Brain microvascular endothelial cell (primary cell): Measurements from ENCODE around the gene IGFLR1.
A peak's percentile ranks its signal among the peaks of the same experiment; 100 is the strongest.

Experiments used
- DNase-seq: peaks from one replicate; pipeline ENCODE4 v3.0.0-alpha.2; 2020
- H3K27ac ChIP-seq: fragments of 250-450 bp; sonication (Bioruptor Pico); 2 replicates; pipeline ENCODE4 v1.5.1; 2020; ENCODE audit warnings: mild to moderate bottlenecking, moderate library complexity
- H3K27me3 ChIP-seq: fragments of 250-450 bp; sonication (Bioruptor Pico); replicated peaks from 2 replicates; pipeline ENCODE4 v1.5.1; 2020; ENCODE audit warnings: mild to moderate bottlenecking
- H3K36me3 ChIP-seq: fragments of 250-450 bp; sonication (Bioruptor Pico); replicated peaks from 2 replicates; pipeline ENCODE4 v1.5.1; 2020; ENCODE audit warnings: mild to moderate bottlenecking
- H3K4me3 ChIP-seq: 2 replicates; pipeline ENCODE4 v1.5.1; 2011; ENCODE audit warnings: low read depth, mild to moderate bottlenecking, control low read depth, low read length, moderate library complexity
- in situ Hi-C: cut with HindIII; loops from 2 replicates; pipeline ENCODE4 v1.10.0; 2017; ENCODE audit warnings: low sequenced_read_pairs, low pct_ligation_motif_present
- TF ChIP-seq, protein P1 (sequence below): IDR thresholded peaks from 2 replicates; pipeline ENCODE4 v1.5.1; 2011; ENCODE audit warnings: low read depth, mild to moderate bottlenecking, moderate library complexity, low read length, control low read depth, inconsistent platforms; ENCODE audit errors: missing control alignments

Gene IGFLR1

DNA sequence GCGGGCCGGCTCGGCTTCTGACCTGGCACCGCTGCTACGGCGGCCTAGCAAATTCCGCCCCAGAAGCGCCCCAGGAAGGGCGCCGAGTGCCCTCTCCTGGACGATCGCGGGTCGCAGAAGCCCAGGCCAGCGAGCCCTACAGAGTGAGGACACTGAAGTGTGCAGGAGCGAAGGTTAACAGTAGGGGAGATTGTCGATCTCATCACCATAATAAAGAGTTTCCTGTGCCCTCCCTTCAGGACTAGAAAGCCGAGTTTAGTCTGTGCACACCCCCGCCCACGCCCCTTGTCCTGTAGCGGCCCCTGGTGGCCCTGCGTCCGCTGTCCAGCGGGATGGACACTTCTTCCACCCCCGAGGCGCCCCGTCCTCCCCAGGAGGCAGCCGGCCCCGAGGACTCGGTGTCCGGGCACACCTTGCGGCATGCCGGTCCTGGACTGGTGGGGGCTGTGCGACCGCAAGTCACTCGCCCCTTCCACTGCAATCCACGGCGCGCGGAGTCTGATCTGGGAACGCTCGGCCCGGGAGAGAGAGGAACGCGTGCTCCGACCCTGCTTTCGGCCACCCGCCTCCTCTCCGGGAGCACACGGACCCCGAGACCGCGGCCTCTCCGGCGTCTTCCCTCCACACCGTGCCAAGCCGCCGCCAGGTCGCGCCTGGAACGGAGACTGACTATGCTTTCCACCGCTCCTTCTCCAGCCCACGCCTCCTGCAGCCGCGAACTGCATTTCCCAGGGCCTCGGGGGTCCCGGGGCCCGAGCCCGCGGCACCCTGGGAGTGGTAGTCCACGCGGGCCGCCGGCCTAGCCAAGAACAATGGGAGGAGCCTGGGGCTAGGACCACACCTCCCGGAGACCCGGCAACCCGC, 25.2 kb downstream of the IGFLR1 start:
- Histone ChIP-seq H3K27ac (peak overlapping the region; percentile 72), H3K36me3 (peaks cover 14% of the 10 kb centered on the region), H3K4me3 (peak overlapping the region; percentile 76), H3K27me3 (no peaks in the 10 kb centered on the region)
- in situ Hi-C loops: no loop called here
- DNase-seq: peak; percentile 91
- TF ChIP-seq, protein P1, sequence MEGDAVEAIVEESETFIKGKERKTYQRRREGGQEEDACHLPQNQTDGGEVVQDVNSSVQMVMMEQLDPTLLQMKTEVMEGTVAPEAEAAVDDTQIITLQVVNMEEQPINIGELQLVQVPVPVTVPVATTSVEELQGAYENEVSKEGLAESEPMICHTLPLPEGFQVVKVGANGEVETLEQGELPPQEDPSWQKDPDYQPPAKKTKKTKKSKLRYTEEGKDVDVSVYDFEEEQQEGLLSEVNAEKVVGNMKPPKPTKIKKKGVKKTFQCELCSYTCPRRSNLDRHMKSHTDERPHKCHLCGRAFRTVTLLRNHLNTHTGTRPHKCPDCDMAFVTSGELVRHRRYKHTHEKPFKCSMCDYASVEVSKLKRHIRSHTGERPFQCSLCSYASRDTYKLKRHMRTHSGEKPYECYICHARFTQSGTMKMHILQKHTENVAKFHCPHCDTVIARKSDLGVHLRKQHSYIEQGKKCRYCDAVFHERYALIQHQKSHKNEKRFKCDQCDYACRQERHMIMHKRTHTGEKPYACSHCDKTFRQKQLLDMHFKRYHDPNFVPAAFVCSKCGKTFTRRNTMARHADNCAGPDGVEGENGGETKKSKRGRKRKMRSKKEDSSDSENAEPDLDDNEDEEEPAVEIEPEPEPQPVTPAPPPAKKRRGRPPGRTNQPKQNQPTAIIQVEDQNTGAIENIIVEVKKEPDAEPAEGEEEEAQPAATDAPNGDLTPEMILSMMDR: peak; percentile 87

DNA sequence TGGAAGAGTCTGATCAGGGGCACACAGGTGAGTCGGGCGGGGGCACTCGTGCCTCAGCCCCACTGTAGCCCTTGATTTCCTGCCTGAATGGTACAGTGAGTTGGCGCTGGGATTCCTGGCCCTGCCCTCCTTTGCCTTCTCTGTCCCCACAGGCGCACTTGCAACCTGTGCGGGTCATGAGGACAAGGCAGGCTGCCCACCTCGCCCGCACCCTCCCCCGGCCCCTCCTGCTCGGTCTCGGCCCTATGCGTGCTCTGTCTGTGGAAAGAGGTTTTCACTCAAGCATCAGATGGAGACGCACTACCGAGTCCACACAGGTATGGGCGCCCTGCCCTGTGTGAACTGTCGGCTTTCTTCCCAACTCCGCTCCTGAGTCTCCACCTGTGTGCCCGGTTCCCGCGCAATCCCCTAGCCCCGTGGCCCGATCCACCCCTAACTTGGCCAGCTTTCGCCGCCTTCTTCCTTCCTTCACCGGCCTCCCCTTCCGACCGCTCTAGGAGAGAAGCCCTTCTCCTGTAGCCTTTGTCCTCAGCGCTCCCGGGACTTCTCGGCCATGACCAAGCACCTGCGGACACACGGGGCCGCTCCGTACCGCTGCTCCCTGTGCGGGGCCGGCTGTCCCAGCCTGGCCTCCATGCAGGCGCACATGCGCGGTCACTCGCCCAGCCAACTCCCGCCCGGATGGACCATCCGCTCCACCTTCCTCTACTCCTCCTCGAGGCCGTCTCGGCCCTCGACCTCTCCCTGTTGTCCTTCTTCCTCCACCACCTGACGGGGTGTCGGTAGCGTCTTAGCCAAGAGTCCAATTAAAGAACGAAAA, 26.1 kb downstream of the IGFLR1 start:
- in situ Hi-C loops: no loop called here
- Histone ChIP-seq H3K27ac (no peak overlapping the region), H3K36me3 (peaks cover 9% of the 10 kb centered on the region), H3K4me3 (peak overlapping the region; percentile 76), H3K27me3 (no peaks in the 10 kb centered on the region)
- TF ChIP-seq, protein P1: no peak
- DNase-seq: peak; percentile 9

DNA sequence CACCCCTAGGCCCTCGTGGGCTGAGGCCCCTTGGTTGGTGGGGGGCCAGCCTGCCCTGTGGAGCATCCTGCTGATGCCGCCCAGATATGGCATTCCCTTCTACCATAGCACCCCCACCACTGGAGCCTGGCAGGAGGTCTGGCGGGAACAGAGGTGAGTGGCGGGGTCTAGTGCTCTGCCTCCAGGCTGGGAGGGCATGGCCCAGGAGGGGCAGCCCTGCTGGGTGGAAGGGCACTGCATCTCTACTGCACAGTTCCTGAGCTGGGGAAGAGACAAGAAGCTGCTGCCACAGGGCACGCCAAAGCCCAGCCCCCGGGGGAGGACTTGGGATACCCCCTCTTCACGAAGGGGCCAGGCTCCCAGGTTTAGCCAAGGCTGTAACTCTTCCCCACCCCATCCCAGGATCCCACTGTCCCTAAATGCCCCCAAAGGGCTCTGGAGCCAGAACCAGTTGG, 26.9 kb downstream of the IGFLR1 start:
- no peak for DNase-seq
- Histone ChIP-seq H3K4me3 (no peak overlapping the region), H3K27ac (no peak overlapping the region), H3K36me3 (peaks cover 6% of the 10 kb centered on the region), H3K27me3 (no peaks in the 10 kb centered on the region)
- TF ChIP-seq, protein P1: no peak
- in situ Hi-C loops: no loop called here

DNA sequence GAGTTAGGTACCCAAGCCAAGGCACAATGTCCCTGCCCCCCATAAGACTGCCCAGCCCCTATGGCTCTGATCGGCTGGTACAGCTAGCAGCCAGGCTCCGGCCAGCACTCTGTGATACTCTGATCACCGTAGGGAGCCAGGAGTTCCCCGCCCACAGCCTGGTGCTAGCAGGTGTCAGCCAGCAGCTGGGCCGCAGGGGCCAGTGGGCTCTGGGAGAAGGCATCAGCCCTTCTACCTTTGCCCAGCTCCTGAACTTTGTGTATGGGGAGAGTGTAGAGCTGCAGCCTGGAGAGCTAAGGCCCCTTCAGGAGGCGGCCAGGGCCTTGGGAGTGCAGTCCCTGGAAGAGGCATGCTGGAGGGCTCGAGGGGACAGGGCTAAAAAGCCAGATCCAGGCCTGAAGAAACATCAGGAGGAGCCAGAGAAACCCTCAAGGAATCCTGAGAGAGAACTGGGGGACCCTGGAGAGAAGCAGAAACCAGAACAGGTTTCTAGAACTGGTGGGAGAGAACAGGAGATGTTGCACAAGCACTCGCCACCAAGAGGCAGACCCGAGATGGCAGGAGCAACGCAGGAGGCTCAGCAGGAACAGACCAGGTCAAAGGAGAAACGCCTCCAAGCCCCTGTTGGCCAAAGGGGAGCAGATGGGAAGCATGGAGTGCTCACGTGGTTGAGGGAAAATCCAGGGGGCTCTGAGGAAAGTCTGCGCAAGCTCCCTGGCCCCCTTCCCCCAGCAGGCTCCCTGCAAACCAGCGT, 27.5 kb downstream of the IGFLR1 start:
- no peaks in the 10 kb centered on the region for H3K27me3 ChIP-seq
- H3K4me3 ChIP-seq: no peak overlapping the region
- no peak overlapping the region for H3K27ac ChIP-seq
- peaks cover under 1% of the 10 kb centered on the region for H3K36me3 ChIP-seq
- no peak for DNase-seq
- TF ChIP-seq, protein P1: no peak
- in situ Hi-C loops: no loop called here

DNA sequence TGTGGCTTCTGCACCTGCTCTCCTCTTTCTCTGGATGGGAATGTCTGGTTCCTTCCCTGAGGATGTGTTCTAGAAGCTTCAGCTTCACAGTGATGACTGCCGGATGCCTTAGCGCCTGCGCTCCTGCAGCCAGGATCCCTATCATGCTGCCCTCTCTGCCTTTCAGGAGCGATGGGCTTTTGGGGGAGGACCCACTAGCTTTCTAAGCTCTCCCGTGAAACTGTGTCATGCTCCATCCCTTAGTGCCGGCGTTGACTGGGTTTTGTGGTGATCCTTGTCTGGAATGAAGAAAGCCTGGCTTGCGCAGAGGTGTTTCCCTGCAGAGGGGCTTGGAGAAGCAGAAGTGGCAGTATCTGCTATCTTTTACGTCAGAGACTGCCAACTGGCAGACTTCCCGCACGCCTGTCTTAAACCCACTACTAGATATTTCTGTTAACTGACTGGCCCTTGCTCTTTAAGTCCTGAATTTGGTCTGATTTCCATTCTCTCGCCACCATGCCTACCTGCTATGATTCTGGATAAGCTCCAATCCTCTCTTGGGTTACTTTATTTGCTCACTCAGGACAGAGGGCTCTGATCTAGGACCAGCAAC, 28.3 kb downstream of the IGFLR1 start:
- Histone ChIP-seq H3K27ac (no peak overlapping the region), H3K27me3 (no peaks in the 10 kb centered on the region), H3K4me3 (no peak overlapping the region), H3K36me3 (no peaks in the 10 kb centered on the region)
- DNase-seq: no peak
- TF ChIP-seq, protein P1: no peak
- in situ Hi-C loops: no loop called here
